HEK293 (cell line): Measurements from ENCODE around the gene CARD14.
A peak's percentile ranks its signal among the peaks of the same experiment; 100 is the strongest.

Source experiments
- CTCF ChIA-PET: fragments of 350-600 bp; formaldehyde crosslinking; extraction: SDS; loops from one replicate; lab custom pipeline; 2021; ENCODE audit warnings: antibody characterized with exemption; lab: Yijun Ruan, JAX
- POLR2A ChIA-PET: fragments of 300-600 bp; formaldehyde crosslinking; extraction: SDS; loops from one replicate; lab custom pipeline; 2020; ENCODE audit warnings: antibody characterized with exemption, inconsistent platforms; lab: Yijun Ruan, JAX
- H3K27ac ChIP-seq: fragments of 200-500 bp; sonication (Bioruptor generic); 2 replicates; pipeline ENCODE4 v1.5.1; 2014; ENCODE audit warnings: low read depth, low read length, control low read depth, inconsistent platforms; ENCODE audit errors: extremely low read depth
- H3K36me3 ChIP-seq, 2 experiments: fragments of 200-500 bp in 1 of 2; sonication (Bioruptor generic) in 1 of 2; 1 replicate in 1 of 2; 2 replicates in 1 of 2; pipeline ENCODE4 v1.5.1; 2014 to 2017; ENCODE audit warnings: inconsistent platforms in 2 of 2, low read length in 2 of 2; ENCODE audit not compliant: control insufficient read depth in 2 of 2, insufficient read depth in 1 of 2
- H3K4me1 ChIP-seq: fragments of 200-500 bp; sonication (Bioruptor generic); 2 replicates; pipeline ENCODE4 v1.5.1; 2014; ENCODE audit warnings: mild to moderate bottlenecking, low read length, inconsistent platforms; ENCODE audit not compliant: control insufficient read depth, insufficient read depth
- H3K4me3 ChIP-seq: 2 replicates; pipeline ENCODE4 v1.5.1; 2011; ENCODE audit warnings: low read depth, mild to moderate bottlenecking, control low read depth, low read length, moderate library complexity
- H3K9me3 ChIP-seq: fragments of 200-500 bp; sonication (Bioruptor generic); 2 replicates; pipeline ENCODE4 v1.5.1; 2014; ENCODE audit warnings: low read depth, low read length, inconsistent platforms; ENCODE audit not compliant: control insufficient read depth, insufficient read depth
- BCL11A ChIP-seq: fragments of 450-650 bp; formaldehyde crosslinking; IDR thresholded peaks from 2 replicates; pipeline ENCODE4 v1.5.1; 2016; ENCODE audit warnings: low read depth, missing biosample characterization, missing genetic modification characterization
- GLI2 ChIP-seq: fragments of 450-650 bp; formaldehyde crosslinking; IDR thresholded peaks from 2 replicates; pipeline ENCODE4; 2017; ENCODE audit warnings: missing biosample characterization, missing genetic modification characterization, low read depth, borderline replicate concordance
- GLI4 ChIP-seq: fragments of 450-650 bp; formaldehyde crosslinking; IDR thresholded peaks from 2 replicates; pipeline ENCODE4 v1.5.1; 2016; ENCODE audit warnings: missing biosample characterization, missing genetic modification characterization
- IKZF3 ChIP-seq: fragments of 450-650 bp; IDR thresholded peaks from 2 replicates; pipeline ENCODE4 v1.5.0; 2018; ENCODE audit warnings: missing biosample characterization, mild to moderate bottlenecking, missing genetic modification characterization, moderate library complexity
- KLF10 ChIP-seq: fragments of 450-650 bp; IDR thresholded peaks from 2 replicates; pipeline ENCODE4 v1.5.1; 2018; ENCODE audit warnings: missing biosample characterization, mild to moderate bottlenecking, missing genetic modification characterization
- KLF8 ChIP-seq: fragments of 450-650 bp; formaldehyde crosslinking; IDR thresholded peaks from 2 replicates; pipeline ENCODE4 v1.5.1; 2016; ENCODE audit warnings: missing biosample characterization, missing genetic modification characterization
- KLF9 ChIP-seq: fragments of 450-650 bp; formaldehyde crosslinking; IDR thresholded peaks from 2 replicates; pipeline ENCODE4 v1.5.1; 2016; ENCODE audit warnings: missing biosample characterization, missing genetic modification characterization, low read depth
- SCRT1 ChIP-seq: fragments of 450-650 bp; formaldehyde crosslinking; IDR thresholded peaks from 2 replicates; pipeline ENCODE4 v1.5.1; 2016; ENCODE audit warnings: missing biosample characterization, missing genetic modification characterization, borderline replicate concordance
- SCRT2 ChIP-seq: fragments of 450-650 bp; formaldehyde crosslinking; IDR thresholded peaks from 2 replicates; pipeline ENCODE4 v1.5.1; 2016; ENCODE audit warnings: missing biosample characterization, missing genetic modification characterization
- ZNF2 ChIP-seq: fragments of 450-650 bp; formaldehyde crosslinking; IDR thresholded peaks from 2 replicates; pipeline ENCODE4 v1.5.1; 2016; ENCODE audit warnings: missing biosample characterization, missing genetic modification characterization
- ZNF223 ChIP-seq: fragments of 450-650 bp; formaldehyde crosslinking; IDR thresholded peaks from 2 replicates; pipeline ENCODE4 v1.5.1; 2016; ENCODE audit warnings: missing biosample characterization, missing genetic modification characterization
- ZNF23 ChIP-seq: fragments of 450-650 bp; formaldehyde crosslinking; IDR thresholded peaks from 2 replicates; pipeline ENCODE4 v1.5.1; 2016; ENCODE audit warnings: missing biosample characterization, missing genetic modification characterization, borderline replicate concordance
- ZNF280C ChIP-seq: fragments of 450-650 bp; formaldehyde crosslinking; IDR thresholded peaks from 2 replicates; pipeline ENCODE4 v1.5.1; 2016; ENCODE audit warnings: missing biosample characterization, missing genetic modification characterization
- ZNF571 ChIP-seq: fragments of 450-650 bp; formaldehyde crosslinking; IDR thresholded peaks from 2 replicates; pipeline ENCODE4 v1.5.0; 2017; ENCODE audit warnings: missing biosample characterization, missing genetic modification characterization
- ZNF664 ChIP-seq: fragments of 450-650 bp; formaldehyde crosslinking; IDR thresholded peaks from 2 replicates; pipeline ENCODE4 v1.5.1; 2016; ENCODE audit warnings: missing biosample characterization, missing genetic modification characterization
- ZNF677 ChIP-seq: fragments of 450-650 bp; IDR thresholded peaks from 2 replicates; pipeline ENCODE4 v1.5.0; 2018; ENCODE audit warnings: missing biosample characterization, mild to moderate bottlenecking, missing genetic modification characterization, moderate library complexity
- ZNF777 ChIP-seq: fragments of 450-650 bp; formaldehyde crosslinking; IDR thresholded peaks from 2 replicates; pipeline ENCODE4 v1.5.1; 2017; ENCODE audit warnings: missing biosample characterization, missing genetic modification characterization, borderline replicate concordance
- TF ChIP-seq, protein P1 (sequence below): fragments of 450-650 bp; formaldehyde crosslinking; IDR thresholded peaks from 2 replicates; pipeline ENCODE4 v1.5.1; 2016; ENCODE audit warnings: missing biosample characterization, missing genetic modification characterization

CARD14 gene

GRCh38 chr17:80137131-80137530 is 32.7 kb upstream of the CARD14 start:
- TF ChIP-seq KLF10 (tag by site-specific recombination) (no peak), ZNF223 (tag by site-specific recombination) (no peak), GLI2 (tag by site-specific recombination) (no peak)
- TF ChIP-seq, protein P1, sequence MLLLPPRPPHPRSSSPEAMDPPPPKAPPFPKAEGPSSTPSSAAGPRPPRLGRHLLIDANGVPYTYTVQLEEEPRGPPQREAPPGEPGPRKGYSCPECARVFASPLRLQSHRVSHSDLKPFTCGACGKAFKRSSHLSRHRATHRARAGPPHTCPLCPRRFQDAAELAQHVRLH = no peak
- Histone ChIP-seq H3K27ac (0 out of 2 replicates have a peak overlapping the region, but pooled peaks have one; percentile 41), H3K4me3 (no peak overlapping the region), H3K36me3 (peaks cover 96 to 98% of the 10 kb centered on the region in 2 experiments), H3K9me3 (no peaks in the 10 kb centered on the region), H3K4me1 (no peaks in the 10 kb centered on the region)
- ChIA-PET CTCF (interaction anchor here (0.6 kb wide), 1 partner anchor 1792 kb away, joined by 3 read pairs; no protein-coding TSS in a partner anchor), POLR2A (no interaction called here)

- H3K4me3 ChIP-seq = no peak overlapping the region
- H3K4me1 ChIP-seq = no peaks in the 10 kb centered on the region
- peaks cover 100% of the 10 kb centered on the region in 2 experiments for H3K36me3 ChIP-seq
- no peak overlapping the region for H3K27ac ChIP-seq
- no peaks in the 10 kb centered on the region for H3K9me3 ChIP-seq
- no peak for TF ChIP-seq ZNF2 (tag by site-specific recombination)
- no peak for TF ChIP-seq ZNF23 (tag by site-specific recombination)
- no peak for TF ChIP-seq KLF9 (tag by site-specific recombination)
- no peak for TF ChIP-seq ZNF677 (tag by site-specific recombination)
- no peak for TF ChIP-seq SCRT2
- TF ChIP-seq SCRT1 (tag by site-specific recombination) = no peak
- TF ChIP-seq GLI4 = no peak
- no peak for TF ChIP-seq ZNF571 (tag by site-specific recombination)
- no peak for TF ChIP-seq ZNF777 (tag by site-specific recombination)
- TF ChIP-seq ZNF664 (tag by site-specific recombination) = no peak
- no peak for TF ChIP-seq IKZF3 (tag by site-specific recombination)
- TF ChIP-seq ZNF280C (tag by site-specific recombination) = no peak
- TF ChIP-seq, all 188 proteins: peak for 0
- CTCF ChIA-PET = interaction anchor here (1.0 kb wide), 1 partner anchor 38 kb away, joined by 3 read pairs; the partner anchor contains the start of gene GAA
- POLR2A ChIA-PET = interaction anchor here (1.0 kb wide), 1 partner anchor 38 kb away, joined by 3 read pairs; the partner anchor contains the start of gene GAA
Measured at GRCh38 chr17:80138856-80139426, 30.9 kb upstream of the CARD14 start.

- no peak for TF ChIP-seq BCL11A
- TF ChIP-seq KLF10 (tag by site-specific recombination) = no peak
- no peak for TF ChIP-seq KLF8 (tag by site-specific recombination)
- no peaks in the 10 kb centered on the region for H3K9me3 ChIP-seq
- H3K36me3 ChIP-seq = peaks cover 80 to 92% of the 10 kb centered on the region in 2 experiments
- H3K4me3 ChIP-seq = no peak overlapping the region
- H3K4me1 ChIP-seq = no peaks in the 10 kb centered on the region; the same call in 1 of the 2 replicates
- H3K27ac ChIP-seq = no peak overlapping the region; the same call in 1 of the 2 replicates
- ChIA-PET CTCF (interaction anchor here (0.7 to 1.3 kb wide), 3 partner anchors 13 to 40 kb away, joined by 3 to 10 read pairs (median 4); partner anchors contain the start of gene GAA), POLR2A (interaction anchor here (1.2 to 2.4 kb wide), 2 partner anchors 8 to 40 kb away, joined by 3 to 7 read pairs (median 5); partner anchors contain the start of gene GAA)
Measured at GRCh38 chr17:80141463-80142165, 28.2 kb upstream of the CARD14 start.
